GM23338 (cell line): ENCODE results near the gene PAQR5. TPM values are rescaled to one million over a fixed set of nuclear protein-coding genes. Genes with fewer than 3 reads are reported as not detected.

Experiments
- ATAC-seq: fragments of 200-7000 bp; cut with Tn5 transposase; 3 replicates; pipeline ENCODE4 v1.9.1; 2020
- DNase-seq: peaks from one replicate; pipeline ENCODE4 v3.0.0-alpha.2; 2015; ENCODE audit warnings: low spot score
- H2AFZ ChIP-seq: fragments of 200-600 bp; sonication (generic); 2 replicates; pipeline ENCODE4 v1.8.0; 2016; ENCODE audit warnings: antibody characterized with exemption, mild to moderate bottlenecking, moderate library complexity
- H3F3A ChIP-seq: fragments of 200-600 bp; sonication (generic); replicated peaks from 2 replicates; pipeline ENCODE4 v1.8.0; 2017; ENCODE audit warnings: antibody characterized with exemption, mixed run types, low read depth
- H3K27ac ChIP-seq: fragments of 200-600 bp; sonication (generic); 2 replicates; pipeline ENCODE4 v1.6.1; 2016; ENCODE audit warnings: low read depth
- H3K27me3 ChIP-seq: fragments of 200-600 bp; sonication (generic); 2 replicates; pipeline ENCODE4 v1.8.0; 2016; ENCODE audit warnings: mild to moderate bottlenecking, mixed run types, moderate library complexity; ENCODE audit not compliant: insufficient read depth
- H3K36me3 ChIP-seq: fragments of 200-600 bp; sonication (generic); 2 replicates; pipeline ENCODE4 v1.8.0; 2016; ENCODE audit warnings: mild to moderate bottlenecking; ENCODE audit not compliant: insufficient read depth
- H3K4me1 ChIP-seq: fragments of 200-600 bp; sonication (generic); 2 replicates; pipeline ENCODE4 v1.8.0; 2016; ENCODE audit warnings: mild to moderate bottlenecking, moderate library complexity; ENCODE audit not compliant: insufficient read depth
- H3K4me2 ChIP-seq: fragments of 200-600 bp; sonication (generic); 2 replicates; pipeline ENCODE4 v1.7.1; 2017; ENCODE audit warnings: mixed run types
- H3K4me3 ChIP-seq: fragments of 200-600 bp; sonication (generic); 2 replicates; pipeline ENCODE4 v1.6.1; 2016; ENCODE audit warnings: mixed run types
- H3K79me2 ChIP-seq: fragments of 200-600 bp; sonication (generic); replicated peaks from 2 replicates; pipeline ENCODE4 v1.8.0; 2017; ENCODE audit warnings: mild to moderate bottlenecking; ENCODE audit not compliant: insufficient read depth
- H3K9me2 ChIP-seq: fragments of 200-600 bp; sonication (generic); 2 replicates; pipeline ENCODE4 v1.8.0; 2017; ENCODE audit not compliant: insufficient read depth
- H4K20me1 ChIP-seq: fragments of 200-600 bp; sonication (generic); replicated peaks from 2 replicates; pipeline ENCODE4 v1.8.0; 2017; ENCODE audit warnings: mild to moderate bottlenecking; ENCODE audit not compliant: insufficient read depth
- H3K27ac Mint-ChIP-seq: 2 replicates; pipeline ENCODE4 v1.8.0; 2020; ENCODE audit warnings: inconsistent platforms, mild to moderate bottlenecking, moderate library complexity, mixed read lengths
- H3K27me3 Mint-ChIP-seq: 3 replicates; pipeline ENCODE4 v1.8.0; 2022; ENCODE audit warnings: low read depth, mild to moderate bottlenecking, moderate library complexity, mixed read lengths, inconsistent platforms; ENCODE audit not compliant: insufficient read depth, poor library complexity
- H3K36me3 Mint-ChIP-seq: 3 replicates; pipeline ENCODE4 v1.8.0; 2021; ENCODE audit warnings: low read depth, mild to moderate bottlenecking, inconsistent platforms, moderate library complexity, mixed read lengths
- H3K4me1 Mint-ChIP-seq: 3 replicates; pipeline ENCODE4 v1.8.0; 2020; ENCODE audit warnings: mild to moderate bottlenecking, inconsistent platforms, mixed read lengths
- H3K4me3 Mint-ChIP-seq: 3 replicates; pipeline ENCODE4 v1.8.0; 2021; ENCODE audit warnings: moderate library complexity, mild to moderate bottlenecking, inconsistent platforms, mixed read lengths
- H3K9me3 Mint-ChIP-seq: 3 replicates; pipeline ENCODE4 v1.8.0; 2020; ENCODE audit warnings: moderate library complexity, mild to moderate bottlenecking, inconsistent platforms, mixed read lengths
- CREB1 ChIP-seq: fragments of 250-450 bp; sonication (Bioruptor Pico); IDR thresholded peaks from 2 replicates; pipeline ENCODE4 v1.5.0; 2020; ENCODE audit warnings: low read depth, mild to moderate bottlenecking, moderate library complexity
- CTCF ChIP-seq, 2 experiments: fragments of 200-600 bp in 1 of 2; sonication (generic) in 1 of 2; conservative IDR thresholded peaks; 2 replicates each; pipeline versions ENCODE4 v1.5.1 to v1.6.1; 2016 to 2017; ENCODE audit warnings: antibody characterized with exemption in 2 of 2, low read depth in 2 of 2, mild to moderate bottlenecking in 2 of 2, moderate library complexity in 1 of 2
- ETS1 ChIP-seq: IDR thresholded peaks from 2 replicates; pipeline ENCODE4 v1.6.1; 2016; ENCODE audit warnings: antibody characterized with exemption
- EZH2 ChIP-seq: fragments of 200-600 bp; sonication (generic); IDR thresholded peaks from one replicate; pipeline ENCODE4 v1.8.0; 2017; ENCODE audit warnings: antibody characterized with exemption, mild to moderate bottlenecking, low read depth; ENCODE audit not compliant: unreplicated experiment
- EZH2phosphoT487 ChIP-seq: fragments of 200-600 bp; sonication (generic); IDR thresholded peaks from one replicate; pipeline ENCODE4 v1.8.1; 2018; ENCODE audit warnings: antibody characterized with exemption; ENCODE audit not compliant: unreplicated experiment
- JUNB ChIP-seq: IDR thresholded peaks from one replicate; pipeline ENCODE4 v1.6.1; 2016; ENCODE audit warnings: antibody characterized with exemption; ENCODE audit not compliant: unreplicated experiment
- POLR2AphosphoS5 ChIP-seq: IDR thresholded peaks from 2 replicates; pipeline ENCODE4 v1.6.1; 2016; ENCODE audit warnings: antibody characterized with exemption, low read depth
- REST ChIP-seq: IDR thresholded peaks from one replicate; pipeline ENCODE4 v1.6.1; 2018; ENCODE audit warnings: antibody characterized with exemption; ENCODE audit not compliant: unreplicated experiment
- STAT1 ChIP-seq: IDR thresholded peaks from one replicate; pipeline ENCODE4 v1.6.1; 2016; ENCODE audit warnings: antibody characterized with exemption; ENCODE audit not compliant: unreplicated experiment
- ZNF114 ChIP-seq: fragments of 250-450 bp; sonication (Bioruptor Pico); IDR thresholded peaks from 2 replicates; pipeline ENCODE4 v1.5.0; 2020; ENCODE audit warnings: mild to moderate bottlenecking, moderate library complexity
- polyA plus RNA-seq: library from polyadenylated mRNA; unstranded; fragments of >200 nt; fragmentation: Nextera tagmentation; extraction: Ambion mirVana; gene quantifications from 2 replicates; pipeline ENCODE4 v1.2.1, GENCODE V29; 2016
- total RNA-seq: library from RNA; depleted of rRNA; stranded (reverse); fragments of >200 nt; shearing (Covaris generic); gene quantifications from 2 replicates; pipeline ENCODE4 v1.2.3, GENCODE V29; 2014

The PAQR5 gene
- total and polyA plus RNA-seq, 2 experiments from 2014 or later = 8.7 to 14.5 TPM

- Histone ChIP-seq H3K27me3 (no peaks in the 10 kb centered on the region), H3K4me1 (peaks cover 6% of the 10 kb centered on the region; the same call in 1 of the 2 replicates), H3K4me3 (no peak overlapping the region), H3K9me2 (no peaks in the 10 kb centered on the region), H2AFZ (no peak overlapping the region), H3K79me2 (no peaks in the 10 kb centered on the region), H3K27ac (no peak overlapping the region), H3K36me3 (no peaks in the 10 kb centered on the region), H4K20me1 (no peaks in the 10 kb centered on the region; the same call in none of the 2 replicates), H3F3A (no peaks in the 10 kb centered on the region), H3K4me2 (no peak overlapping the region)
- H3K36me3 Mint-ChIP-seq = 0 out of 3 replicates have a peak, but pooled peaks cover 2% of the 10 kb centered on the region
- H3K27ac Mint-ChIP-seq = no peak overlapping the region
- DNase-seq = no peak
- no peak for ATAC-seq
- no peak overlapping the region for H3K4me3 Mint-ChIP-seq
- peaks cover 10% of the 10 kb centered on the region for H3K4me1 Mint-ChIP-seq
- H3K27me3 Mint-ChIP-seq = peaks cover 10% of the 10 kb centered on the region
- H3K9me3 Mint-ChIP-seq = no peaks in the 10 kb centered on the region
- TF ChIP-seq EZH2 (no peak), CTCF (conservative IDR thresholded peaks at IDR 0.05; ENCODE audit: low read depth in 2 of 2) (no peak), JUNB (no peak), EZH2phosphoT487 (no peak), ZNF114 (CRISPR knock-in tag) (no peak), STAT1 (no peak), REST (no peak)
These were observed 25.2 kb downstream of the PAQR5 start for GRCh38 chr15:69323893-69324430.

GRCh38 chr15:69324565-69324964 is 25.9 kb downstream of the PAQR5 start:
- Mint-ChIP-seq H3K4me1 (peaks cover 10% of the 10 kb centered on the region), H3K36me3 (0 out of 3 replicates have a peak, but pooled peaks cover 2% of the 10 kb centered on the region), H3K27me3 (peaks cover 10% of the 10 kb centered on the region), H3K27ac (no peak overlapping the region; the same call in 1 of the 2 replicates), H3K9me3 (no peaks in the 10 kb centered on the region), H3K4me3 (no peak overlapping the region)
- no peak for DNase-seq
- ATAC-seq = no peak
- Histone ChIP-seq H3K4me3 (no peak overlapping the region), H3K27ac (no peak overlapping the region), H3K27me3 (no peaks in the 10 kb centered on the region), H3K79me2 (no peaks in the 10 kb centered on the region), H4K20me1 (no peaks in the 10 kb centered on the region; the same call in none of the 2 replicates), H3K4me1 (peaks cover 6% of the 10 kb centered on the region; the same call in 1 of the 2 replicates), H2AFZ (no peak overlapping the region), H3K9me2 (no peaks in the 10 kb centered on the region), H3K36me3 (no peaks in the 10 kb centered on the region), H3F3A (no peaks in the 10 kb centered on the region), H3K4me2 (no peak overlapping the region)
- TF ChIP-seq JUNB (no peak), STAT1 (no peak), POLR2AphosphoS5 (no peak), EZH2phosphoT487 (no peak), REST (no peak), ETS1 (no peak), CTCF (conservative IDR thresholded peaks at IDR 0.05; ENCODE audit: low read depth in 2 of 2) (no peak), ZNF114 (CRISPR knock-in tag) (no peak), CREB1 (CRISPR knock-in tag) (no peak), EZH2 (no peak)
